ENCODE measurements around the gene HSPG2.

- TF ChIP-seq CTCF (conservative IDR thresholded peaks at IDR 0.05; ENCODE audit: low read depth, low read length) (no peak), EZH2phosphoT487 (IDR thresholded peaks at IDR 0.05; ENCODE audit: borderline replicate concordance, low read length) (no peak), EZH2 (IDR thresholded peaks at IDR 0.05; ENCODE audit: low read length, unreplicated experiment) (no peak)
Observed at GRCh38 chr1:21781815-21782348, 155.2 kb downstream of the HSPG2 start.

All from PC-3 (cell line).